Measurements from ENCODE around the gene SCRT2. TPM values are rescaled to one million over a fixed set of nuclear protein-coding genes. Genes with fewer than 3 reads are reported as not detected.

The SCRT2 gene
- total and polyA plus RNA-seq, 2 of the 8 experiments (the other 6 are each of a cell fraction or from before 2014, with no cell fraction given): 0.12 to 0.34 TPM

DNA sequence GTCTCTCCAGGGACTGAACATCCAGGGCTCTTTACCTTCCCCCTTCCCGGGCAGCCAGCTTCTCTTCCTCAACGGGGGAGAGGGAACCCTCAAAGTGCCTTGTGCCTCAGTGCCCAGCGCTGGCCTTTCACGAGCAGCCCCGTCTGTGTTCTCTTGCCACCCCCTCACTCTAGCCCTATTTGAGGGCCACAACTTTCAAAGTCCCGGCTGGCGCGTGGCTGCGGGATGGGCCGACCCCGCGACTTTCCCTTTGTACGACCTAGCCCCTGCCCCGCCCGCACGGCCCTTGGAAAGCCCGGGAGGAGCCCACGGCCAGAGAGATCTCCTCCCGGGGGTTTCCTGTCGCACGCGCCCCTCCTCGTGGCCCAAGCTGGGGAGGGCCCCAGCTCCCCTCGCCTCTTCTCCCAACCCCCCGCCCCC lies 559 bp downstream of the SCRT2 start:
- Histone ChIP-seq H3K18ac (ENCODE audit: extremely low read depth, low read length) (no peak overlapping the region; the same call in 1 of the 2 replicates), H3K27ac (ENCODE audit: low read depth, low read length) (no peak overlapping the region), H3K36me3 (ENCODE audit: control insufficient read depth in 2 of 4, insufficient read depth in 4 of 4, low read length in 3 of 4) (no peaks in the 10 kb centered on the region), H3K23ac (ENCODE audit: insufficient read length) (no peak overlapping the region), H3K4me1 (replicated peaks in 1 of 4; ENCODE audit: control insufficient read depth in 3 of 4, insufficient read depth in 4 of 4, low read length in 3 of 4) (peaks cover 0 to 13% (median 7%) of the 10 kb centered on the region in 4 experiments; a peak in 5 of 7 replicates), H3K4ac (replicated peaks; ENCODE audit: insufficient read length, low read depth, low read length) (no peak overlapping the region), H3K9ac (replicated peaks in 1 of 4; ENCODE audit: extremely low read depth in 1 of 4, low read depth in 3 of 4, low read length in 3 of 4) (no peak overlapping the region), H4K91ac (replicated peaks; ENCODE audit: insufficient read length, low read length) (no peak overlapping the region), H2AK5ac (ENCODE audit: low read depth, low read length) (no peak overlapping the region), H2BK5ac (ENCODE audit: low read depth, low read length) (no peak overlapping the region), H3K56ac (replicated peaks; ENCODE audit: insufficient read length, low read depth, low read length) (no peak overlapping the region), H2BK120ac (replicated peaks; ENCODE audit: low read depth, low read length) (no peak overlapping the region), H3K9me3 (ENCODE audit: insufficient read depth in 2 of 2, low read depth in 1 of 2, low read length in 1 of 2) (no peaks in the 10 kb centered on the region), H2BK12ac (ENCODE audit: low read depth, low read length) (no peak overlapping the region), H3K23me2 (ENCODE audit: low read depth, low read length) (peaks cover 13% of the 10 kb centered on the region; the same call in 1 of the 2 replicates), H3K14ac (ENCODE audit: insufficient read length) (no peak overlapping the region), H4K20me1 (replicated peaks in 1 of 2; ENCODE audit: control insufficient read depth in 1 of 2, insufficient read depth in 2 of 2, low read length in 2 of 2) (no peaks in the 10 kb centered on the region), H4K5ac (ENCODE audit: insufficient read length, low read depth, low read length) (no peak overlapping the region), H4K8ac (ENCODE audit: extremely low read depth, insufficient read depth, low read length) (no peak overlapping the region), H3K27me3 (replicated peaks in 1 of 4; ENCODE audit: control insufficient read depth in 3 of 4, extremely low read depth in 1 of 4, insufficient read depth in 3 of 4, low read length in 3 of 4) (peaks cover 3 to 38% (median 32%) of the 10 kb centered on the region in 4 experiments), H3K4me3 (ENCODE audit: extremely low read depth in 1 of 4, insufficient read depth in 2 of 4, low read depth in 3 of 4, low read length in 4 of 4) (peak overlapping the region in 3 of 4 experiments; percentile 21 to 92 (median 48); a peak in 6 of 8 replicates), H3K79me1 (ENCODE audit: low read depth, low read length) (no peaks in the 10 kb centered on the region), H3K4me2 (ENCODE audit: insufficient read depth in 1 of 2, low read depth in 2 of 2, low read length in 2 of 2) (peak overlapping the region; percentile 96 to 99), H2AFZ (ENCODE audit: low read length) (no peak overlapping the region), H3K79me2 (ENCODE audit: control insufficient read depth in 1 of 2, insufficient read depth in 2 of 2, low read length in 2 of 2) (no peaks in the 10 kb centered on the region), H2BK20ac (ENCODE audit: low read length) (no peak overlapping the region), H2BK15ac (ENCODE audit: low read length) (no peak overlapping the region)
- peak in 1 of 2 experiments; percentile 61 for DNase-seq (ENCODE audit: low read depth in 1 of 2, low spot score in 2 of 2)
- CTCF ChIA-PET (ENCODE audit: partially characterized antibody): interaction anchor here (0.6 to 14.1 kb wide), 13 partner anchors 7 to 94 kb away, joined by 3 to 116 read pairs (median 5); partner anchors contain the start of gene SLC52A3
- TF ChIP-seq HDAC6 (IDR thresholded peaks at IDR 0.05; ENCODE audit: low read depth, low read length) (no peak), CEBPB (IDR thresholded peaks at IDR 0.05; ENCODE audit: low read depth, low read length) (no peak)
- no peak for FAIRE-seq
- POLR2A ChIA-PET (ENCODE audit: partially characterized antibody): interaction anchor here (0.7 to 1.6 kb wide), 6 partner anchors 8 to 64 kb away, joined by 3 to 6 read pairs (median 3); no protein-coding TSS in a partner anchor
- WGBS, 2 experiments (ENCODE audit: extremely low coverage in 1 of 2, insufficient coverage in 1 of 2, insufficient read length in 1 of 2, insufficient replicate concordance in 2 of 2, low coverage in 1 of 2, low lambda C conversion rate in 2 of 2, missing lambda C conversion rate in 1 of 2): 9% methylated on average over 18 of the region's 25 CpGs; no CpG with 5 or more reads in 1 of the 2 experiments
